Activated CD4-positive, alpha-beta T cell treated with anti-CD3 and anti-CD28 coated beads, Interleukin-2, amount 50 U/mL, for 16 hours (primary cell): Measurements from ENCODE around the gene NFE2L2.
"Not testable (repeated sequence)": the region's sequence is repeated elsewhere in the genome, so short reads cannot be mapped to it uniquely, and the experiment has no call there.

Experiments used
- DNase-seq: peaks from one replicate; pipeline ENCODE4 v3.0.0-alpha.2; 2020

Gene NFE2L2

GRCh38 chr2:177255227-177255601 is 9.3 kb downstream of the NFE2L2 start:
- no peak for DNase-seq

DNA sequence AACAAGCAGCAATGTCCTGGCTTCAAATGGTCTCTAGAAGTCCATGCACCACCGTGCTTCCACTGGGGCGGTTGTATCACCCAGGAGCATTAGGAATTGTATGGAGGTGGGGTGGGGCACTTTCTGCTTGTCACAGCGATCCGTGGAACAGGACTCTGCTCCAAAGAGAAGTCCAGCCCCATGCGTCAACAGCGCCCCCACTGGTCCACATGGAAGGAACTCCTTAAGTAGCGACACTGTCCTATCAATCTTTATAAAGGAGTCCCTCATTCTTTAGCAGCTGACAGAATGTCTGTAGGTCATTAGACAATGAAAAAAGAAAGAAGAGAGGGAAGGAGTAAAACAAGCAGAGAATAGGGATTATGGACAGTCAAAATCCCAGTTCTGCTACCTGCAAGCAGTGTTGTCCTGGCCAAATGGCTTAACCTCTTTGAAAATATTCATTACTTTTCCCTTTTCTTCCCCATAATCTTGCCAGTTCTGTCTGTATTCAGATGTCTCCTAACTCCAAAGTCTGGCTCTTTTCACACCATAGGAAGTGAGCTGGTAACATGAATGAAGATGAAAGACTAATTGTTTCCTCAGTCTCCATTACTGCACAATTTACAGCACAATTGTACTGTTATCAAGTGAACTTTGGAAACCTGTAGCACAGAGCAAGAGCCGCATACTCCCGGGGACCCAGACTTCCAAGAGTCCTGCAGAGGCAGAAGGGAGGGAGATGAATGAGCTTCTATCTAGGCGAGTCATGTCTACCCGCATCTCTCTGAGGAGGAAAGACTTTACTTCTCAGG is 9.9 kb downstream of the NFE2L2 start:
- DNase-seq: no peak

GRCh38 chr2:177253704-177254103 is 10.8 kb downstream of the NFE2L2 start:
- no peak for DNase-seq

DNA sequence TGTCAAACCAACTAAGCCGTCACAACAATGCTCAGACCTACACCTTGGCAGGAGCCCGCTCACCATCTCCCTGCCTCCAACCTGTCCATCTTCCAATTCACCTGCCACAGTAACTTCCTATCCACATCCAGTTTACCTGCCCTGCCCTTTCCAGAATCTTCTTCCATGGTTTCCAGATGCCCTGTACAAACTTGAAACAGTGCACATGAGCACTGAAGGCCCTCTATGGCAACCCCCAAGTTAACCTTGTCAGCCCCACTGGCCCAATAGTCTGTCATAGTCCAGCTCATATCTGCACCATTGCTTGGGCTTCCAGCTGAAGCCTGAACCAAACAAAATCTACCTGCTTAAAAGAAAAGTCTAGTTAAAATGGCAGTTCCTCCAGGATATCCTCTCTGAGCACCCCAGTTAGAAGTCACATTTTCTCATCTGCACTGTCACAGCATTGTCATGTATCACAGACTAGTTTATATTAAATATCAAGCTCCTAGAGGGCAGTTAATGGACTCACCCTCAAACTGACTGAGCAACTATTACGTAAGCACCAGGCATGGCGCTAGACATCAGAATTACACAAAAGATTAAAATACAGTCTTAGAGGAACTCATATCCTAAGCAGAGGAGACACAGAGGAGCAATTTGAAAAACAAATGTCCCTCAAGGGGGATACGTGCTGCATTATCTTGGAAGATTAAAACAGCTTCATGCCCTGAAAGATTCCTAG is 11.6 kb downstream of the NFE2L2 start:
- DNase-seq: no peak

DNA sequence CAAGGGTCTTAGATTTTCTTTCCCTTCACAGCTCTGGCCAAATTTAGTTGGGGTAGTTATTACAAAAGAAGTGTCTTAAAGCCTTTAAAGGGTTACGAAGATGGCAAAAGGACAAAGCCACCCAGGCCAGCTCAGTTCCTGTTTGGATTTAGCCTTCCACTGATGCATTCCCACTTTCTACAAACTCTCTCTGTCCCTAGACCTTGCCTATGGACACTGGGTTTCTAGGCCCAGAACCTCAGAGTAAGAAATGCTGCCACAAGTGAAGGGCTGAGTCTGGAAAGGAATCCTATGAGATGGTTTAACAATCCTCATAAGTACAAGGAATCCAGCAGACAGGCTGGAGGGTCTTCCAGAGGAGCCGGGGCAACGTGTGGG is 13.4 kb downstream of the NFE2L2 start:
- no peak for DNase-seq

GRCh38 chr2:177250461-177250860 is 14.1 kb downstream of the NFE2L2 start:
- no peak for DNase-seq

DNA sequence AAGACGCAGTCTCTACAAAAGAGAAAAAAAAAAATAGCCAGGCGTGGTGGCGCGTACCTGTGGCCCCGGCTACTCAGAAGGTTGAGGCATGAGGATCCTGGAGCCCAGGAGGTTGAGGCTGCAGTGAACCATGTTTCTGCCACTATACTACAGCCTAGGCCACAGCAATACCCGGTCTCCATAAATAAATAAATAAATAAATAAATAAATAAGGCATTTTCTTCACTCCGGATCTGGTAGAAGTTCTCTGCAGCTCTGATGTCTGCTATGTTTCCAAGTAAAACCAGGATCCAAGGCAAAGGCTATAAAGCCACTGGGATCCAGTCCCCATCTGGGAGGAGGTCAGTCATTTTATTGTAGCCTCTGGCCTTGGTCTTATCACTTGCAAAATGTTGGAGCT is 15.5 kb downstream of the NFE2L2 start:
- DNase-seq: no peak

DNA sequence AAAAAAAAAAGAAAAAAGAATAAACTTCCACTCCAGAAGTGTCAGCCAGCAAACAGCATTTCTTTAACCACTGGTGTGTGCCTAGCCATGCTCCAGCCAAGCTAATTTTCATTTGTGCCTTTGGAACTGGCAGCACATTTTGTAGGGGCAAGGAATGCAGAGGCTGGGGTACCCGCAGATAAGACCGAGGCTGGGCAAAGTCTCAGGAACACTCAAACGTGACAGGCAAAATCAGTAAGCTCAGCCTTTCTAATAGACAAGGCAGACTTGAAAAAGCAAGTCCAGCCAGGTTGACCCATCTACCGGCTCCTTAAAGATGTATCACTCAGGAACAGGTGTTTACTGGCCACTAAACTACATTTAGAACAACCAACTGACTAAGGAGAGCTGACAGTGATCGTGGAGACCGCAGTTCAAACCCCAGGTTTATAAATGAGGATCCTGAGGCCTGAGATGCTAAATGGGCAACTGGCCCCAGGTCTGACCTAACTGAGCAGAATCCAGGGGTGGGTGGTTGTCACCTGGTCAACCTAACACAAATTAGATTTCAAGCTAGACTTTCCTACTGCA is 16.7 kb downstream of the NFE2L2 start:
- DNase-seq: no peak

- DNase-seq: not testable (repeated sequence)
These were observed 17.9 kb downstream of the NFE2L2 start for GRCh38 chr2:177246523-177247030.

- no peak for DNase-seq
These were observed 18.5 kb downstream of the NFE2L2 start for GRCh38 chr2:177246000-177246399.

- DNase-seq: no peak
These were observed 19.5 kb downstream of the NFE2L2 start for GRCh38 chr2:177245010-177245422.

GRCh38 chr2:177244244-177244771 is 20.2 kb downstream of the NFE2L2 start:
- no peak for DNase-seq

- no peak for DNase-seq
These were observed 21.1 kb downstream of the NFE2L2 start for GRCh38 chr2:177243476-177243875.

GRCh38 chr2:177243073-177243472 is 21.5 kb downstream of the NFE2L2 start:
- no peak for DNase-seq

- DNase-seq: no peak
These were observed 22.2 kb downstream of the NFE2L2 start for GRCh38 chr2:177242121-177242987.

DNA sequence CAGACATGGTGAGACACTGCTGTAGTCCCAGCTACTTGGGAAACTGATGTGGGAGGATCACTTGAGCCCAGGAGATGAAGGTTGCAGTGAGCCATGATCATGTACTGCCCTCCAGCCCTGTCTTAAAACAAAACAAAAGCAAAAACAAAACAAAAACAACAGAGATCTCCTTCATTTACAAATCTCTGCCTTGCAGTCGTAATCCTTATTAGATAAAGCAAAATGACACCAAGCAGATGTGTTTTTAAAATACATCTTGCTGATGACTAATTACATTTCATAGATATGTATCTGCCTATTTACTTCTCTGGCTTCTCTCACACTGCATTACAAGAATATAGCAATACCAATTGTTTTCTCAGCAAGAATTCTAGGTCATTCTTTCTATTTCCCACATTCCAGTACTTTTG is 22.8 kb downstream of the NFE2L2 start:
- no peak for DNase-seq

GRCh38 chr2:177239932-177240630 is 24.4 kb downstream of the NFE2L2 start:
- peak; percentile 74 for DNase-seq

DNA sequence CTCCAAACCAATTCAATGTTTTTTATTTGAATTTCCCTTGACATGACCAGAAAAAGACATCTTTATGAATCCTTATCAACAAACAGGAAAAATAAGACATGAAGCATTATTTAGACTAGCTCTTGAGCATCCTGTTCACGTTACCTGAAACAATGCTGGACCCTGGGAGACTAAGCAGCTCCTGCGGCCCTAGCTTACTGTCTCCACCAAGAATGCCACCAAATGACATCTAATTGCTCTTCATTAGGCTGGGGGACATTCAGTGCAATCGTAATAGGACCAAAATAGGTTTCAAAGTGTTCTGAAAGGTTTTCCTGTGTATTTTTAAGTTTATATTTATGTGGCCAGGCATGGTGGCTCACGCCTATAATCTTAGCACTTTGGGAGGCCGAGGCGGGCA is 25.5 kb downstream of the NFE2L2 start:
- DNase-seq: no peak

DNA sequence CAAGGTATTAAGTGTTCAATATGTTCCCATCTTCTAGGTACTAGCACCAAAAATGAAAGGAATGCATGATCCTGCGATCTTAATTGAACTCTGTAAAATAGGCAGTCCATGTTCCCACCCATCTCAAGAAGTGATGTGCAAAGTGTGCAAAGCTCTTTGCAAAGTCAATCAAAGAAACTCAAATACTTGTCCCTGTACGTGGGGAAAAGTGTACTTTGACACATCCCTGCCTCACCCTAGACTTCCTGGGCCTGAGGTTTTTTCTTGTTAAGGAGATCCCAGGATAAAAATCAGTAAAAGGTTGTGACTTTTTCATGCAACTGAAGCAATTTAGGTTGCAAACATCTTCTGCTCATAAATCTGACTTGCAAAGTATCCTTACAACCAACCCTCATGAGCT is 26.6 kb downstream of the NFE2L2 start:
- no peak for DNase-seq

GRCh38 chr2:177235855-177236437 is 28.6 kb downstream of the NFE2L2 start:
- no peak for DNase-seq

DNA sequence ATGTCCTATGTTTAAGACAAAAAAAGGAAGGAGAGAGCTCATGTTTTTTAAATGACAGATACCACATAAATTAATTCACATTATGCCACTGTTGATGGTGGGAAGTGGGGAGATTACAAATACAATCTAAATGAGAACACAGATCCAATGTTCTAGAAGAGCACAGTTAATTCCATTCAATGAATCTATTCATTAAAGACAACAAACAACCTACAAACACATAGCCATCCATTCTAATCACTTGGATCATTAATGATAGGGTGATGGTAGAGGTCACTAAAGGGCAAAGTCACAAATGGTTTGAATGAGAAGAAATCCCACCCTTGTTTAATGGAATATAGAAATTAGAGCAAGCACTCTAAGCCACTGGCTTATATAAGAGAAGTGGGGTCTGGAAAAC is 30.3 kb downstream of the NFE2L2 start:
- no peak for DNase-seq
